Measurements from ENCODE around the gene FOXQ1. TPM values are rescaled to one million over a fixed set of nuclear protein-coding genes. Genes with fewer than 3 reads are reported as not detected.

FOXQ1 gene
- total RNA-seq, 4 donors from 2014 or later = 0.45 to 5.5 (median 1.7) TPM

DNA sequence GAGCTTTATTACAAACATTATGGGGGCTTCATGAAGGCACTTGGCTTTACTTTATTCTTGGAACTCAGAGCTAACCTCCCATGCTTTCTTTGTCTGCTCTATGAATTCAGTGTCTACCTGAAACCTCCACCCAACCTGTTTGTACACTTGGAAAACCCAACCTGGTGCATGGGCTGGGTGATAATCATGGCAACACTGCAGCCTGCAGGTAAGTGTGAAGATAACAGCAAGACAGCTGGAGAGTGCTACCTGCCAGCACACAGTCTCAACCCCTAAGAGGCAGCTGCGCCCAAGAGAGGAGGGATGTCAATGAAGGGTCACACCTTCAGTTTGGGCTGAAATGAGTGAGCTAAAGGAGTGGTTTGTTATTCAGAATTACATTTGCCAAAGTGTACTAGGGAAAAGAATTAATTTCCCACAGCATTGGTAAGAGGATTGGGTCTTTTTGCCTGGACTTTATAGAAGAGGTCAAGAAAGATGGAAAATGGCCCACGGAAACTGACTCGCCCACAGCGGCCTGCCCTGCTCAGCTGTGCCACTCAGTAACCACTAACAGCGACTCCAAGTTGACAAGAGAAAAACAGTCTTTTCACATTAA lies 24.4 kb downstream of the FOXQ1 start:
- H3K27me3 ChIP-seq = no peaks in the 10 kb centered on the region
- H3K4me3 ChIP-seq (replicated peaks in 1 of 3) = no peak overlapping the region
- H3K4me1 ChIP-seq = peaks cover 13 to 16% of the 10 kb centered on the region in 2 donors
- no peaks in the 10 kb centered on the region for H3K9me3 ChIP-seq
- intact Hi-C loops (cut with DNase I) = loop anchor here (5.0 kb wide), 1 partner anchor 539 kb away; no protein-coding TSS in a partner anchor
- H3K36me3 ChIP-seq = no peaks in the 10 kb centered on the region
- 93 to 95% methylated on average over 5 of the region's 5 CpGs for WGBS, 2 donors
- no peak for TF ChIP-seq POLR2A (IDR thresholded peaks at IDR 0.05)
- TF ChIP-seq, protein P1, sequence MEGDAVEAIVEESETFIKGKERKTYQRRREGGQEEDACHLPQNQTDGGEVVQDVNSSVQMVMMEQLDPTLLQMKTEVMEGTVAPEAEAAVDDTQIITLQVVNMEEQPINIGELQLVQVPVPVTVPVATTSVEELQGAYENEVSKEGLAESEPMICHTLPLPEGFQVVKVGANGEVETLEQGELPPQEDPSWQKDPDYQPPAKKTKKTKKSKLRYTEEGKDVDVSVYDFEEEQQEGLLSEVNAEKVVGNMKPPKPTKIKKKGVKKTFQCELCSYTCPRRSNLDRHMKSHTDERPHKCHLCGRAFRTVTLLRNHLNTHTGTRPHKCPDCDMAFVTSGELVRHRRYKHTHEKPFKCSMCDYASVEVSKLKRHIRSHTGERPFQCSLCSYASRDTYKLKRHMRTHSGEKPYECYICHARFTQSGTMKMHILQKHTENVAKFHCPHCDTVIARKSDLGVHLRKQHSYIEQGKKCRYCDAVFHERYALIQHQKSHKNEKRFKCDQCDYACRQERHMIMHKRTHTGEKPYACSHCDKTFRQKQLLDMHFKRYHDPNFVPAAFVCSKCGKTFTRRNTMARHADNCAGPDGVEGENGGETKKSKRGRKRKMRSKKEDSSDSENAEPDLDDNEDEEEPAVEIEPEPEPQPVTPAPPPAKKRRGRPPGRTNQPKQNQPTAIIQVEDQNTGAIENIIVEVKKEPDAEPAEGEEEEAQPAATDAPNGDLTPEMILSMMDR (IDR thresholded peaks at IDR 0.05) = peak in 4 of 6 experiments; percentile 43 to 77 (median 70)
- peak overlapping the region in 1 of 3 donors; percentile 47 for H3K27ac ChIP-seq
- DNase-seq = peak; percentile 56 to 64

DNA sequence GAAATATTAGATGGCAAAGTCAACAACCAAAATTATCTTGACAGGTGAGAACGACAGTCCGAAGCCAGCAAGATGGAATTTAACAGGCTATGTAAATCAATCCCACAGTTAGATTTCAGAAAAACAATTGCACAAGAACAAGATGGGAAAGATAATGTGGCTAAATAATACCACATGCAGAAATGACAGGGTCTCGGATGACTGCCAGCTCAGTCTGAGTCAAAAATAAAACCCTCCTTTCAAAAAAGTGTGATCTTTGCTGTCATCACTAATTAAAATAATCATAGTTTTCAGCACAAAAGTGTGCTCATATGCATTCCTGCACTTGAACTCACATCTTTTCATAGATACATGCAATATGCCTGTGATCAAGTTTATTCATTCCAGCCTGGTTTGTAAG lies 25.9 kb downstream of the FOXQ1 start:
- Histone ChIP-seq H3K27ac (no peak overlapping the region), H3K27me3 (no peaks in the 10 kb centered on the region), H3K36me3 (no peaks in the 10 kb centered on the region), H3K4me1 (peaks cover 13 to 16% of the 10 kb centered on the region in 2 donors), H3K4me3 (replicated peaks in 1 of 3) (no peak overlapping the region), H3K9me3 (no peaks in the 10 kb centered on the region)
- TF ChIP-seq POLR2A (IDR thresholded peaks at IDR 0.05) = no peak
- TF ChIP-seq, protein P1 (IDR thresholded peaks at IDR 0.05) = no peak
- DNase-seq = no peak
- 89 to 91% methylated on average over 3 of the region's 3 CpGs for WGBS, 2 donors
- intact Hi-C loops (cut with DNase I) = loop anchor here (5.0 kb wide), 1 partner anchor 540 kb away; no protein-coding TSS in a partner anchor

DNA sequence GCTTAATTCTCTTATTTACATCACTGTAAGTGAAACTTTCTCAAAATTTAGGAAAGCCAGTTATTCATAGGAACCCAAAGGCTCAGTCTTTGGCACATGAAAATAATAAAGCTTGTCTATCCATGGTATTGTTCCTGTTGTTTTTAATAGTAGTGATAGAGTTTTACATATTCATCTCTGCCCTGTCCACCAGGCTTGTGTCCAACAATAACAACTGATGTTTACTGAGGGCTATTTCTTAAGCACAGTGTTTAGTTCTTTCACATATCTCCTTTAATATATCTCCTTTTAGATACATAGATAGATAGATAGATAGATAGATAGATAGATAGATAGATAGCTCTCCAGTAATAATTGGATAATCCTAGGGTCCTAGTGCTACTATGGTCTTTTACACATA lies 34.2 kb downstream of the FOXQ1 start:
- no peak for DNase-seq
- intact Hi-C loops (cut with DNase I) = loop anchor here (10.0 kb wide), 1 partner anchor 431 kb away; no protein-coding TSS in a partner anchor
- H3K27ac ChIP-seq = no peak overlapping the region
- H3K4me3 ChIP-seq (replicated peaks in 1 of 3) = no peak overlapping the region
- no peaks in the 10 kb centered on the region for H3K27me3 ChIP-seq
- no peaks in the 10 kb centered on the region for H3K36me3 ChIP-seq
- H3K4me1 ChIP-seq = peaks cover 18 to 36% of the 10 kb centered on the region in 2 donors
- H3K9me3 ChIP-seq = no peaks in the 10 kb centered on the region
- no peak for TF ChIP-seq POLR2A (IDR thresholded peaks at IDR 0.05)
- TF ChIP-seq, protein P1 (IDR thresholded peaks at IDR 0.05) = no peak

DNA sequence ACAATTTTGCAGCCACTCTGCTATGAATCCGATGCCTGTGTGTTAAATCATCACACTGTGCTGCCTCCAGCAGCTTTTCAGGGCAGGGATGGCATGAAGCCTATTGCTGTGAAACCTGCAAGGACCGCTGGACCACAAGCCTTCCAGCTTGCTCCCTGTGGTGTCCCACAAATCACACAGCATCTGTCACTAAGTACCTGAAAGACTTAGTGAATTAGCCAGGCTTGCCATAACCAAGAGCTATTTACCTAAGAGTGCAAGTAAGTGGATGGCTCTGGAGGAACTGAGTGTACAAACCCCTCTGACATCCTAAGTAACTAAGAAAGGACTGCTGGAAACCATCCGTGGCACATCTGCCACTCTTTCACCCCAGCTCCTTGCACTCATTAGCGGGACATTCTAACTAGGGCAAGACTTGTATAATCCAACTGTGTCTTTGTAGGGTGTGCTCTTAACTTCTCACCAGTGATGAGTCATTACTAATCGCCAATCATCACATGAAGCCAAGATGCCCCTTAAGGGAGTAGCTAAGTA lies 34.7 kb downstream of the FOXQ1 start:
- no peak for TF ChIP-seq POLR2A (IDR thresholded peaks at IDR 0.05)
- TF ChIP-seq, protein P1 (IDR thresholded peaks at IDR 0.05) = no peak
- peak; percentile 61 to 63 for DNase-seq
- Histone ChIP-seq H3K27ac (no peak overlapping the region), H3K27me3 (no peaks in the 10 kb centered on the region), H3K36me3 (no peaks in the 10 kb centered on the region), H3K4me1 (peaks cover 18 to 36% of the 10 kb centered on the region in 2 donors), H3K4me3 (replicated peaks in 1 of 3) (no peak overlapping the region), H3K9me3 (no peaks in the 10 kb centered on the region)
- intact Hi-C loops (cut with DNase I) = loop anchor here (10.0 kb wide), 1 partner anchor 432 kb away; no protein-coding TSS in a partner anchor
- 43 to 56% methylated on average over 4 to 5 of the region's 5 CpGs for WGBS, 2 donors

DNA sequence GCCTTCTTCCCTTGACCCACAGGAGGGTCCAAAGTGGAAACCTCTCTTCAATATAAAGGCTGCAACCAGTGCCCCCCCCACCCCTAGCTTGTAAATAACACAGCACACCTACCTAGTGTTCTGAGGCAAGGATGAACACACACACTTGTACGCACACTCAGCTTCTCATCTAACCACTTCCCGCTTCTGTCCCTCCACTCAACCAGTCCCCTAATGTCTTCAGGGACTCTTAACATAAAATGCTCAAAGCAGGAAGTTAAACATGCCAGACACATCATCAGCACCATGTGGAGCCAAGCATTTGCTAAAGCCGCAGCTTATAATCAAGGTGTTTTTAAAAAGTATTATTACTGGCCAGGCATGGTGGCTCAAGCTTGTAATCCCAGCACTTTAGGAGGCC lies 35.3 kb downstream of the FOXQ1 start:
- Histone ChIP-seq H3K27me3 (no peaks in the 10 kb centered on the region), H3K27ac (no peak overlapping the region), H3K4me1 (peaks cover 18 to 36% of the 10 kb centered on the region in 2 donors), H3K4me3 (replicated peaks in 1 of 3) (no peak overlapping the region), H3K36me3 (no peaks in the 10 kb centered on the region), H3K9me3 (no peaks in the 10 kb centered on the region)
- intact Hi-C loops (cut with DNase I) = loop anchor here (10.0 kb wide), 1 partner anchor 432 kb away; no protein-coding TSS in a partner anchor
- WGBS, 2 donors = 71 to 73% methylated on average over 3 of the region's 3 CpGs
- peak in 1 of 2 donors; percentile 5 for DNase-seq
- TF ChIP-seq, protein P1 (IDR thresholded peaks at IDR 0.05) = no peak
- no peak for TF ChIP-seq POLR2A (IDR thresholded peaks at IDR 0.05)
